Astrocyte (in vitro differentiated cells and primary cell): ENCODE measurements around the gene MCM7.

Experiments used
- CTCF ChIP-seq: IDR thresholded peaks from 2 replicates; pipeline ENCODE4 v1.5.1; 2011; ENCODE audit warnings: low read depth, mild to moderate bottlenecking, inconsistent platforms, low read length, moderate library complexity; ENCODE audit not compliant: insufficient read depth
- EZH2 ChIP-seq: IDR thresholded peaks from 2 replicates; pipeline ENCODE4 v1.6.1; 2012; ENCODE audit warnings: mild to moderate bottlenecking, low read length, inconsistent platforms; ENCODE audit not compliant: insufficient read depth

- TF ChIP-seq CTCF (no peak), EZH2 (no peak)
Measured at GRCh38 chr7:100122568-100122967, 21.4 kb upstream of the MCM7 start.
